ENCODE data around the gene TAS2R7. TPM values are rescaled to one million over a fixed set of nuclear protein-coding genes. Genes with fewer than 3 reads are reported as not detected.

TAS2R7 gene
- total and polyA plus RNA-seq, 2 experiments from 2014 or later = not detected

DNA sequence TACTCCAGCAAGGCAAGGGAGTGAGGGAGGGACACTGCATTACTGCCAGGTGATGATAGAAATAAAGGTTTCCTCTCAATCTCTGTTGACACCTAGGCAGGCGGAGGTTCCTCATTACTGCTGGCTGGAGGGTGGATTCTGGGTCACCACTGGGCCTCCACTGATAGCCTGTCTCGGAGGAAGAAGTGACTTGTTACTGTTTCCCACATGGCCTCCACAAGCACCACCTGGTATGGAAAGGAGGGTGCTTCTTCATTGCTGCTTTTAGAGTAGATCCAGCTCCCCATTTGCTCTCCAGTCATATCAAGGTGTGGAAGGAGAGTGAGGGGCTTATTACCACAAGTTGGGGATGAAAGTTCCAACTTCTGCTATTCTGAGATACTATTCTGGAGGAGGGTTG, 40.4 kb upstream of the TAS2R7 start:
- 0 out of 2 replicates have a peak, but pooled peaks cover 5% of the 10 kb centered on the region for H3K4me1 ChIP-seq (ENCODE audit: insufficient read depth)
- H3K4me1 Mint-ChIP-seq = peaks cover 12% of the 10 kb centered on the region
- H3K9me2 ChIP-seq (ENCODE audit: insufficient read depth) = no peaks in the 10 kb centered on the region
- no peak overlapping the region for H3K4me2 ChIP-seq
- H3K79me2 ChIP-seq (replicated peaks; ENCODE audit: insufficient read depth) = no peaks in the 10 kb centered on the region
- H3K4me3 Mint-ChIP-seq = no peak overlapping the region
- TF ChIP-seq STAT1 (IDR thresholded peaks at IDR 0.05; ENCODE audit: unreplicated experiment) (no peak), POLR2AphosphoS5 (IDR thresholded peaks at IDR 0.05; ENCODE audit: low read depth) (no peak), ZNF331 (CRISPR knock-in tag; IDR thresholded peaks at IDR 0.05; ENCODE audit: low read depth) (no peak), CREB1 (CRISPR knock-in tag; IDR thresholded peaks at IDR 0.05; ENCODE audit: low read depth) (no peak), JUNB (IDR thresholded peaks at IDR 0.05; ENCODE audit: unreplicated experiment) (no peak), ZNF114 (CRISPR knock-in tag; IDR thresholded peaks at IDR 0.05) (no peak), EZH2phosphoT487 (IDR thresholded peaks at IDR 0.05; ENCODE audit: unreplicated experiment) (no peak), EZH2 (IDR thresholded peaks at IDR 0.05; ENCODE audit: low read depth, unreplicated experiment) (no peak), NANOG (IDR thresholded peaks at IDR 0.05; ENCODE audit: borderline replicate concordance) (no peak)
- TF ChIP-seq, protein P1, sequence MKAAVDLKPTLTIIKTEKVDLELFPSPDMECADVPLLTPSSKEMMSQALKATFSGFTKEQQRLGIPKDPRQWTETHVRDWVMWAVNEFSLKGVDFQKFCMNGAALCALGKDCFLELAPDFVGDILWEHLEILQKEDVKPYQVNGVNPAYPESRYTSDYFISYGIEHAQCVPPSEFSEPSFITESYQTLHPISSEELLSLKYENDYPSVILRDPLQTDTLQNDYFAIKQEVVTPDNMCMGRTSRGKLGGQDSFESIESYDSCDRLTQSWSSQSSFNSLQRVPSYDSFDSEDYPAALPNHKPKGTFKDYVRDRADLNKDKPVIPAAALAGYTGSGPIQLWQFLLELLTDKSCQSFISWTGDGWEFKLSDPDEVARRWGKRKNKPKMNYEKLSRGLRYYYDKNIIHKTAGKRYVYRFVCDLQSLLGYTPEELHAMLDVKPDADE (IDR thresholded peaks at IDR 0.05) = no peak
- TF ChIP-seq, protein P2, sequence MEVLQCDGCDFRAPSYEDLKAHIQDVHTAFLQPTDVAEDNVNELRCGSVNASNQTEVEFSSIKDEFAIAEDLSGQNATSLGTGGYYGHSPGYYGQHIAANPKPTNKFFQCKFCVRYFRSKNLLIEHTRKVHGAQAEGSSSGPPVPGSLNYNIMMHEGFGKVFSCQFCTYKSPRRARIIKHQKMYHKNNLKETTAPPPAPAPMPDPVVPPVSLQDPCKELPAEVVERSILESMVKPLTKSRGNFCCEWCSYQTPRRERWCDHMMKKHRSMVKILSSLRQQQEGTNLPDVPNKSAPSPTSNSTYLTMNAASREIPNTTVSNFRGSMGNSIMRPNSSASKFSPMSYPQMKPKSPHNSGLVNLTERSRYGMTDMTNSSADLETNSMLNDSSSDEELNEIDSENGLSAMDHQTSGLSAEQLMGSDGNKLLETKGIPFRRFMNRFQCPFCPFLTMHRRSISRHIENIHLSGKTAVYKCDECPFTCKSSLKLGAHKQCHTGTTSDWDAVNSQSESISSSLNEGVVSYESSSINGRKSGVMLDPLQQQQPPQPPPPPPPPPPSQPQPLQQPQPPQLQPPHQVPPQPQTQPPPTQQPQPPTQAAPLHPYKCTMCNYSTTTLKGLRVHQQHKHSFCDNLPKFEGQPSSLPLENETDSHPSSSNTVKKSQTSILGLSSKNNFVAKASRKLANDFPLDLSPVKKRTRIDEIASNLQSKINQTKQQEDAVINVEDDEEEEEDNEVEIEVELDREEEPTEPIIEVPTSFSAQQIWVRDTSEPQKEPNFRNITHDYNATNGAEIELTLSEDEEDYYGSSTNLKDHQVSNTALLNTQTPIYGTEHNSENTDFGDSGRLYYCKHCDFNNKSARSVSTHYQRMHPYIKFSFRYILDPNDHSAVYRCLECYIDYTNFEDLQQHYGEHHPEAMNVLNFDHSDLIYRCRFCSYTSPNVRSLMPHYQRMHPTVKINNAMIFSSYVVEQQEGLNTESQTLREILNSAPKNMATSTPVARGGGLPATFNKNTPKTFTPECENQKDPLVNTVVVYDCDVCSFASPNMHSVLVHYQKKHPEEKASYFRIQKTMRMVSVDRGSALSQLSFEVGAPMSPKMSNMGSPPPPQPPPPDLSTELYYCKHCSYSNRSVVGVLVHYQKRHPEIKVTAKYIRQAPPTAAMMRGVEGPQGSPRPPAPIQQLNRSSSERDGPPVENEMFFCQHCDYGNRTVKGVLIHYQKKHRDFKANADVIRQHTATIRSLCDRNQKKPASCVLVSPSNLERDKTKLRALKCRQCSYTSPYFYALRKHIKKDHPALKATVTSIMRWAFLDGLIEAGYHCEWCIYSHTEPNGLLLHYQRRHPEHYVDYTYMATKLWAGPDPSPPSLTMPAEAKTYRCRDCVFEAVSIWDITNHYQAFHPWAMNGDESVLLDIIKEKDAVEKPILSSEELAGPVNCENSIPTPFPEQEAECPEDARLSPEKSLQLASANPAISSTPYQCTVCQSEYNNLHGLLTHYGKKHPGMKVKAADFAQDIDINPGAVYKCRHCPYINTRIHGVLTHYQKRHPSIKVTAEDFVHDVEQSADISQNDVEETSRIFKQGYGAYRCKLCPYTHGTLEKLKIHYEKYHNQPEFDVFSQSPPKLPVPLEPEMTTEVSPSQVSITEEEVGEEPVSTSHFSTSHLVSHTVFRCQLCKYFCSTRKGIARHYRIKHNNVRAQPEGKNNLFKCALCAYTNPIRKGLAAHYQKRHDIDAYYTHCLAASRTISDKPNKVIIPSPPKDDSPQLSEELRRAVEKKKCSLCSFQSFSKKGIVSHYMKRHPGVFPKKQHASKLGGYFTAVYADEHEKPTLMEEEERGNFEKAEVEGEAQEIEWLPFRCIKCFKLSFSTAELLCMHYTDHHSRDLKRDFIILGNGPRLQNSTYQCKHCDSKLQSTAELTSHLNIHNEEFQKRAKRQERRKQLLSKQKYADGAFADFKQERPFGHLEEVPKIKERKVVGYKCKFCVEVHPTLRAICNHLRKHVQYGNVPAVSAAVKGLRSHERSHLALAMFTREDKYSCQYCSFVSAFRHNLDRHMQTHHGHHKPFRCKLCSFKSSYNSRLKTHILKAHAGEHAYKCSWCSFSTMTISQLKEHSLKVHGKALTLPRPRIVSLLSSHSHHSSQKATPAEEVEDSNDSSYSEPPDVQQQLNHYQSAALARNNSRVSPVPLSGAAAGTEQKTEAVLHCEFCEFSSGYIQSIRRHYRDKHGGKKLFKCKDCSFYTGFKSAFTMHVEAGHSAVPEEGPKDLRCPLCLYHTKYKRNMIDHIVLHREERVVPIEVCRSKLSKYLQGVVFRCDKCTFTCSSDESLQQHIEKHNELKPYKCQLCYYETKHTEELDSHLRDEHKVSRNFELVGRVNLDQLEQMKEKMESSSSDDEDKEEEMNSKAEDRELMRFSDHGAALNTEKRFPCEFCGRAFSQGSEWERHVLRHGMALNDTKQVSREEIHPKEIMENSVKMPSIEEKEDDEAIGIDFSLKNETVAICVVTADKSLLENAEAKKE (CRISPR knock-in tag; IDR thresholded peaks at IDR 0.05) = no peak
- TF ChIP-seq, protein P3, sequence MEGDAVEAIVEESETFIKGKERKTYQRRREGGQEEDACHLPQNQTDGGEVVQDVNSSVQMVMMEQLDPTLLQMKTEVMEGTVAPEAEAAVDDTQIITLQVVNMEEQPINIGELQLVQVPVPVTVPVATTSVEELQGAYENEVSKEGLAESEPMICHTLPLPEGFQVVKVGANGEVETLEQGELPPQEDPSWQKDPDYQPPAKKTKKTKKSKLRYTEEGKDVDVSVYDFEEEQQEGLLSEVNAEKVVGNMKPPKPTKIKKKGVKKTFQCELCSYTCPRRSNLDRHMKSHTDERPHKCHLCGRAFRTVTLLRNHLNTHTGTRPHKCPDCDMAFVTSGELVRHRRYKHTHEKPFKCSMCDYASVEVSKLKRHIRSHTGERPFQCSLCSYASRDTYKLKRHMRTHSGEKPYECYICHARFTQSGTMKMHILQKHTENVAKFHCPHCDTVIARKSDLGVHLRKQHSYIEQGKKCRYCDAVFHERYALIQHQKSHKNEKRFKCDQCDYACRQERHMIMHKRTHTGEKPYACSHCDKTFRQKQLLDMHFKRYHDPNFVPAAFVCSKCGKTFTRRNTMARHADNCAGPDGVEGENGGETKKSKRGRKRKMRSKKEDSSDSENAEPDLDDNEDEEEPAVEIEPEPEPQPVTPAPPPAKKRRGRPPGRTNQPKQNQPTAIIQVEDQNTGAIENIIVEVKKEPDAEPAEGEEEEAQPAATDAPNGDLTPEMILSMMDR (conservative IDR thresholded peaks at IDR 0.05; ENCODE audit: low read depth in 2 of 2) = no peak
- TF ChIP-seq, protein P4, sequence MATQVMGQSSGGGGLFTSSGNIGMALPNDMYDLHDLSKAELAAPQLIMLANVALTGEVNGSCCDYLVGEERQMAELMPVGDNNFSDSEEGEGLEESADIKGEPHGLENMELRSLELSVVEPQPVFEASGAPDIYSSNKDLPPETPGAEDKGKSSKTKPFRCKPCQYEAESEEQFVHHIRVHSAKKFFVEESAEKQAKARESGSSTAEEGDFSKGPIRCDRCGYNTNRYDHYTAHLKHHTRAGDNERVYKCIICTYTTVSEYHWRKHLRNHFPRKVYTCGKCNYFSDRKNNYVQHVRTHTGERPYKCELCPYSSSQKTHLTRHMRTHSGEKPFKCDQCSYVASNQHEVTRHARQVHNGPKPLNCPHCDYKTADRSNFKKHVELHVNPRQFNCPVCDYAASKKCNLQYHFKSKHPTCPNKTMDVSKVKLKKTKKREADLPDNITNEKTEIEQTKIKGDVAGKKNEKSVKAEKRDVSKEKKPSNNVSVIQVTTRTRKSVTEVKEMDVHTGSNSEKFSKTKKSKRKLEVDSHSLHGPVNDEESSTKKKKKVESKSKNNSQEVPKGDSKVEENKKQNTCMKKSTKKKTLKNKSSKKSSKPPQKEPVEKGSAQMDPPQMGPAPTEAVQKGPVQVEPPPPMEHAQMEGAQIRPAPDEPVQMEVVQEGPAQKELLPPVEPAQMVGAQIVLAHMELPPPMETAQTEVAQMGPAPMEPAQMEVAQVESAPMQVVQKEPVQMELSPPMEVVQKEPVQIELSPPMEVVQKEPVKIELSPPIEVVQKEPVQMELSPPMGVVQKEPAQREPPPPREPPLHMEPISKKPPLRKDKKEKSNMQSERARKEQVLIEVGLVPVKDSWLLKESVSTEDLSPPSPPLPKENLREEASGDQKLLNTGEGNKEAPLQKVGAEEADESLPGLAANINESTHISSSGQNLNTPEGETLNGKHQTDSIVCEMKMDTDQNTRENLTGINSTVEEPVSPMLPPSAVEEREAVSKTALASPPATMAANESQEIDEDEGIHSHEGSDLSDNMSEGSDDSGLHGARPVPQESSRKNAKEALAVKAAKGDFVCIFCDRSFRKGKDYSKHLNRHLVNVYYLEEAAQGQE (IDR thresholded peaks at IDR 0.05; ENCODE audit: unreplicated experiment) = no peak
- H3K36me3 ChIP-seq (ENCODE audit: insufficient read depth) = no peaks in the 10 kb centered on the region
- no peak overlapping the region for H3K4me3 ChIP-seq
- H3K27me3 Mint-ChIP-seq (ENCODE audit: insufficient read depth, low read depth, poor library complexity) = no peaks in the 10 kb centered on the region
- H3F3A ChIP-seq (replicated peaks; ENCODE audit: low read depth) = no peaks in the 10 kb centered on the region
- DNase-seq (ENCODE audit: low spot score) = no peak
- H2AFZ ChIP-seq = no peak overlapping the region
- no peaks in the 10 kb centered on the region for H3K9me3 Mint-ChIP-seq
- H3K27ac ChIP-seq (ENCODE audit: low read depth) = no peak overlapping the region
- H3K36me3 Mint-ChIP-seq (ENCODE audit: low read depth) = no peaks in the 10 kb centered on the region
- no peak for ATAC-seq
- H3K27ac Mint-ChIP-seq = no peak overlapping the region
- H4K20me1 ChIP-seq (replicated peaks; ENCODE audit: insufficient read depth) = no peaks in the 10 kb centered on the region
- no peaks in the 10 kb centered on the region for H3K27me3 ChIP-seq (ENCODE audit: insufficient read depth)
